ENCODE measurements around the gene ATE1. TPM values are rescaled to one million over a fixed set of nuclear protein-coding genes. Genes with fewer than 3 reads are reported as not detected.

The ATE1 gene
- total RNA-seq, 1 donor from 2014 or later, result 33.0 TPM

GRCh38 chr10:121911421-121911697 lies 16.5 kb downstream of the ATE1 start:
- H3K4me3 Mint-ChIP-seq, result no peak overlapping the region
- TF ChIP-seq CTCF (IDR thresholded peaks at IDR 0.05; ENCODE audit: unreplicated experiment), result no peak
- H3K4me1 Mint-ChIP-seq, result no peaks in the 10 kb centered on the region
- no peak overlapping the region for H3K27ac Mint-ChIP-seq
- DNase-seq (ENCODE audit: low spot score in 2 of 2, unreplicated experiment in 2 of 2), result no peak
- no peaks in the 10 kb centered on the region for H3K27me3 Mint-ChIP-seq (ENCODE audit: low read depth)
- H3K9me3 Mint-ChIP-seq, result no peaks in the 10 kb centered on the region
- H3K36me3 Mint-ChIP-seq, result peaks cover 47% of the 10 kb centered on the region

GRCh38 chr10:121910673-121911420 lies 17.0 kb downstream of the ATE1 start:
- Mint-ChIP-seq H3K4me1 (no peaks in the 10 kb centered on the region), H3K4me3 (no peak overlapping the region), H3K27ac (no peak overlapping the region), H3K27me3 (ENCODE audit: low read depth) (no peaks in the 10 kb centered on the region), H3K9me3 (no peaks in the 10 kb centered on the region), H3K36me3 (peaks cover 43% of the 10 kb centered on the region)
- TF ChIP-seq CTCF (IDR thresholded peaks at IDR 0.05; ENCODE audit: unreplicated experiment), result no peak
- no peak for DNase-seq (ENCODE audit: low spot score in 2 of 2, unreplicated experiment in 2 of 2)

GRCh38 chr10:121904888-121905287 lies 22.9 kb downstream of the ATE1 start:
- peaks cover 5% of the 10 kb centered on the region for H3K4me1 Mint-ChIP-seq
- no peaks in the 10 kb centered on the region for H3K9me3 Mint-ChIP-seq
- no peak for DNase-seq (ENCODE audit: low spot score in 2 of 2, unreplicated experiment in 2 of 2)
- H3K27me3 Mint-ChIP-seq (ENCODE audit: low read depth), result no peaks in the 10 kb centered on the region
- no peak for TF ChIP-seq CTCF (IDR thresholded peaks at IDR 0.05; ENCODE audit: unreplicated experiment)
- no peak overlapping the region for H3K4me3 Mint-ChIP-seq
- peaks cover 23% of the 10 kb centered on the region for H3K36me3 Mint-ChIP-seq
- H3K27ac Mint-ChIP-seq, result no peak overlapping the region

GRCh38 chr10:121900443-121901174 lies 27.2 kb downstream of the ATE1 start:
- H3K27ac Mint-ChIP-seq, result no peak overlapping the region
- H3K4me1 Mint-ChIP-seq, result peaks cover 5% of the 10 kb centered on the region
- no peak overlapping the region for H3K4me3 Mint-ChIP-seq
- TF ChIP-seq CTCF (IDR thresholded peaks at IDR 0.05; ENCODE audit: unreplicated experiment), result peak; percentile 70
- H3K27me3 Mint-ChIP-seq (ENCODE audit: low read depth), result no peaks in the 10 kb centered on the region
- peaks cover 26% of the 10 kb centered on the region for H3K36me3 Mint-ChIP-seq
- no peaks in the 10 kb centered on the region for H3K9me3 Mint-ChIP-seq
- DNase-seq (ENCODE audit: low spot score in 2 of 2, unreplicated experiment in 2 of 2), result no peak

GRCh38 chr10:121899727-121900126 lies 28.1 kb downstream of the ATE1 start:
- no peak overlapping the region for H3K27ac Mint-ChIP-seq
- no peak for TF ChIP-seq CTCF (IDR thresholded peaks at IDR 0.05; ENCODE audit: unreplicated experiment)

More at GRCh38 chr10:121899727-121900126, 28.1 kb downstream of the ATE1 start:
- Mint-ChIP-seq H3K4me1 (peaks cover 5% of the 10 kb centered on the region), H3K36me3 (peaks cover 26% of the 10 kb centered on the region), H3K27me3 (ENCODE audit: low read depth) (no peaks in the 10 kb centered on the region), H3K9me3 (no peaks in the 10 kb centered on the region), H3K4me3 (no peak overlapping the region)
- DNase-seq (ENCODE audit: low spot score in 2 of 2, unreplicated experiment in 2 of 2), result no peak

Measured in mesothelial cell of epicardium (in vitro differentiated cells).